Endothelial cell of umbilical vein (primary cell): ENCODE results near the gene KDM7A.

Source experiments
- CTCF ChIP-seq, 2 donors: IDR thresholded peaks; 1 replicate in 1 of 2; 2 replicates in 1 of 2; pipeline ENCODE4 v1.5.1; 2011; ENCODE audit warnings: low read length in 2 of 2, mild to moderate bottlenecking in 2 of 2, moderate library complexity in 2 of 2, control low read depth in 1 of 2, inconsistent platforms in 1 of 2, low read depth in 1 of 2; ENCODE audit not compliant: insufficient read depth in 1 of 2; ENCODE audit errors: extremely low read depth in 1 of 2
- EZH2 ChIP-seq: IDR thresholded peaks from 2 replicates; pipeline ENCODE4 v1.6.1; 2012; ENCODE audit warnings: borderline replicate concordance, low read depth, mild to moderate bottlenecking, moderate library complexity, low read length, inconsistent platforms; ENCODE audit not compliant: severe bottlenecking
- FOS ChIP-seq: IDR thresholded peaks from 2 replicates; pipeline ENCODE4 v1.6.1; 2011; ENCODE audit warnings: mild to moderate bottlenecking, low read length, moderate library complexity, borderline replicate concordance; ENCODE audit not compliant: insufficient read depth
- JUN ChIP-seq: IDR thresholded peaks from 2 replicates; pipeline ENCODE4 v1.6.1; 2011; ENCODE audit warnings: borderline replicate concordance, low read depth; ENCODE audit not compliant: insufficient read length, insufficient read depth
- MAX ChIP-seq: IDR thresholded peaks from 2 replicates; pipeline ENCODE4 v1.6.1; 2011; ENCODE audit not compliant: insufficient read depth, insufficient read length
- MYC ChIP-seq: IDR thresholded peaks from one replicate; pipeline ENCODE4 v1.6.1; 2011; ENCODE audit warnings: mild to moderate bottlenecking, low read depth, low read length
- POLR2A ChIP-seq: IDR thresholded peaks from 2 replicates; pipeline ENCODE4 v1.6.1; 2012; ENCODE audit warnings: low read depth, mild to moderate bottlenecking, control low read depth, low read length
- POLR2AphosphoS5 ChIP-seq: IDR thresholded peaks from 2 replicates; pipeline ENCODE4 v1.6.1; 2012; ENCODE audit warnings: low read depth, mild to moderate bottlenecking, control low read depth, low read length, moderate library complexity; ENCODE audit not compliant: insufficient read depth

GRCh38 chr7:140122965-140123364 is 53.8 kb downstream of the KDM7A start:
- TF ChIP-seq MAX (no peak), POLR2A (no peak), JUN (no peak), CTCF (IDR thresholded peaks at IDR 0.05; ENCODE audit: extremely low read depth in 1 of 2, insufficient read depth in 1 of 2, low read depth in 1 of 2, low read length in 2 of 2) (no peak), POLR2AphosphoS5 (no peak), EZH2 (no peak), MYC (no peak), FOS (no peak)
